GM13976 (cell line): ENCODE results near the gene HYAL2.

ENCODE experiments used
- DNase-seq: peaks from one replicate; pipeline ENCODE4 v3.0.0; 2012; ENCODE audit warnings: low spot score
- CTCF ChIP-seq: IDR thresholded peaks from 2 replicates; pipeline ENCODE4 v1.5.1; 2012; ENCODE audit warnings: borderline replicate concordance, mild to moderate bottlenecking; ENCODE audit not compliant: insufficient read depth; ENCODE audit errors: extremely low read depth, missing control alignments, control extremely low read depth
- in situ Hi-C: fragments of 300-500 bp; cut with MboI; formaldehyde crosslinking; loops from one replicate; pipeline ENCODE4 v1.12.0; 2022; ENCODE audit warnings: low sequenced_read_pairs, mixed read lengths, inconsistent platforms; ENCODE audit not compliant: unreplicated experiment

The HYAL2 gene

DNA sequence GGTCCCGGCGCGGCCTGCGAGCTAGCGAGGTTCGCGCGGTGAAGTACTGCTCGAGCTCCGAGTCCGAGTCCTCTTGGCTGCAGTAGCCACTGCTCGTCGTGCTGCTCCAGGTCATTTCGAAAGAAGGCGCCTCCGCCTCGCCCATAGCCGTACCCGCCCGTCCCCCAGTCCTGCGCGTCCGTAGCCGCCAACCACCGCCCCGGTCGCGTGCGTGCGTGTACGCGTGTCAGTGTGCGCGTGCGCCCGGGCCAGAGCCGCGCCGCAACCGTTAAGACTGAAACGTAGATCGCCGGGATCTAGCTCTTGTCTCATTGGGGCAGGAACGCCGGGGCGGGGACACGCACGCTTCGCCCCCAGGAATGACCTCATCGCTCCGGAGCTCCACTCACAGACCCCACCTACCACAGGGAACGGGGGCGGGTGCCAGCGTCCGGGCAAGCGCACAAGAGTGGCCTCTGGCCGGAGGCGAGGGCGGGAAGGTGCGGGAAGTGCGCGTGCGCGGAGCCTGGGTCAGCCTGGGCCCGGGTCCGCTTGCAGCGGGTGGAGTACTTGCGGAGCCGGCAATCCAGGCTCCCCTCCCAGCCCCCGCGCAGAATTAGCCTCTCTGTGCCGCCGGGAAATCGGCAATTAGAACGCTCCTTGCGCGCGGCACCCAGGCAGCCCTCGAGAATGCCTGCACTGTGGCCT lies 14.8 kb upstream of the HYAL2 start:
- in situ Hi-C loops: no loop called here
- TF ChIP-seq CTCF: no peak
- peak; percentile 99 for DNase-seq

GRCh38 chr3:50336452-50337174 lies 14.1 kb upstream of the HYAL2 start:
- no peak for TF ChIP-seq CTCF
- in situ Hi-C loops: no loop called here

GRCh38 chr3:50334339-50335075 lies 12.0 kb upstream of the HYAL2 start:
- in situ Hi-C loops: no loop called here
- TF ChIP-seq CTCF: no peak
- DNase-seq: no peak

More at GRCh38 chr3:50336452-50337174, 14.1 kb upstream of the HYAL2 start:
- no peak for DNase-seq

DNA sequence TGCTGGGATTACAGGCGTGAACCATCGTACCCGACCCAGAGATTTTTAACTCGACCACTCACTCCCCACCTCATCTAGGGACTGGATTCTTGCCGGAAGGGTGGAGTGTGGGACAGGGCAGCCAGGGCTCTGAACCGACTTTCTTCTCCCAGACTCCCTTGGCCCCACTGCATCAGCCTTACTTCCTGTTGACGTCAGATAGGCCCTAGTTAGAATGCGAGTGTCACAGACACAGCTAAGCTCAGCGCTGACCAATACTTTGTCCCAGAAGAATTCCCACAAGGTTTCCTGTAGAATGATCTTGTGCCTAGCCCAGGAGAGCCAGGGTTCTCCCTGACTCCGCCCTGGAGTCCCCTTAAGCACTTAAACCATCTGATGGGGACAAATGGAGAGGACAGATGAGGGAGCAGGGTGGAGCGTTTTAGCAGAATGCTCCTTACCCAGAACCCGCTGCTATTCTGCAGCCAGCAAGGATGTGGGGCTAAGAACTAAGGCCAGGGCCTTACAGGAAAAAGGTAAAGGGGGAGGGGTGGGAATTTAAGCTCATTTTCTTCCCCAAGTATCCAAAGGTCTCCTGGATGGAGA lies 11.3 kb upstream of the HYAL2 start:
- DNase-seq: no peak
- in situ Hi-C loops: no loop called here
- TF ChIP-seq CTCF: no peak

DNA sequence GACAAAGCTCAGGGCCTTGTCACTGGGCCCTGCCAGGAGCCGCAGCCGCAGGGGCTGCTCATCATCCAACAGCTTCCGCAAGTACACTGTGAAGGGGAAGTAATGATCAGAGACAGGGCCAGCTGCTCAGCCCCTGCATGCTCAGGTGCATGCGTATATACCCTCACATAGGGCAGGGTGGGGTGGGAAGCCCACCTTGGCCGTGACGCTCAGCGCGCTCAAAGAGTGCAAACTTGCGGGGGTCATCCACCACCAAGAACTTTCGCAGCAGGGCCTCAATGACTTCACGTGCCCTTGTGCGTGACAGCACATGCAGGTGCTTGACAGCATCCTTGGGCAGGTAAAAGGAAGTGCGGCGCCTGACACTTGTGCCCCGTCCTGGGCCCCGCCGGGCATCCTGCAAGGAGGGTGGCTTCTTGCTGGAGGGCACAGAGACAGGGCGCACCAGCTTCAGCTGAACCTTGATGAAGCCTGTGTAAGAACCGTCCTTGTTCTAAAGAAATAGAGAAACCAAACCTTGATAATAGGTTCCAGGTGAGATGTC lies 8.9 kb upstream of the HYAL2 start:
- in situ Hi-C loops: no loop called here
- no peak for TF ChIP-seq CTCF
- DNase-seq: no peak

GRCh38 chr3:50330330-50330729 lies 7.8 kb upstream of the HYAL2 start:
- in situ Hi-C loops: no loop called here
- DNase-seq: no peak
- TF ChIP-seq CTCF: no peak
